WERI-Rb-1 (cell line): ENCODE data around the gene BMP6.

Experiments
- DNase-seq: peaks from one replicate; pipeline ENCODE4 v3.0.0-alpha.2; 2020
- H3K27ac ChIP-seq: fragments of 250-450 bp; sonication (Bioruptor Pico); 2 replicates; pipeline ENCODE4 v1.5.1; 2020; ENCODE audit warnings: mild to moderate bottlenecking, moderate library complexity
- H3K27me3 ChIP-seq: fragments of 250-450 bp; sonication (Bioruptor Pico); 2 replicates; pipeline ENCODE4 v1.5.1; 2021; ENCODE audit warnings: mild to moderate bottlenecking, low read depth, moderate library complexity; ENCODE audit not compliant: insufficient read depth, severe bottlenecking
- H3K36me3 ChIP-seq: fragments of 250-450 bp; sonication (Bioruptor Pico); 2 replicates; pipeline ENCODE4 v1.5.1; 2020; ENCODE audit warnings: mild to moderate bottlenecking, moderate library complexity
- H3K4me3 ChIP-seq: 2 replicates; pipeline ENCODE4 v1.5.1; 2011; ENCODE audit warnings: low read depth, mild to moderate bottlenecking, control low read depth, low read length
- H3K9me3 ChIP-seq: fragments of 250-450 bp; sonication (Bioruptor Pico); 2 replicates; pipeline ENCODE4 v1.5.1; 2021; ENCODE audit warnings: mild to moderate bottlenecking, moderate library complexity; ENCODE audit not compliant: severe bottlenecking
- TF ChIP-seq, protein P1 (sequence below): IDR thresholded peaks from 2 replicates; pipeline ENCODE4 v1.5.1; 2011; ENCODE audit warnings: low read depth, mild to moderate bottlenecking, control low read depth, inconsistent platforms, low read length

BMP6 gene

DNA sequence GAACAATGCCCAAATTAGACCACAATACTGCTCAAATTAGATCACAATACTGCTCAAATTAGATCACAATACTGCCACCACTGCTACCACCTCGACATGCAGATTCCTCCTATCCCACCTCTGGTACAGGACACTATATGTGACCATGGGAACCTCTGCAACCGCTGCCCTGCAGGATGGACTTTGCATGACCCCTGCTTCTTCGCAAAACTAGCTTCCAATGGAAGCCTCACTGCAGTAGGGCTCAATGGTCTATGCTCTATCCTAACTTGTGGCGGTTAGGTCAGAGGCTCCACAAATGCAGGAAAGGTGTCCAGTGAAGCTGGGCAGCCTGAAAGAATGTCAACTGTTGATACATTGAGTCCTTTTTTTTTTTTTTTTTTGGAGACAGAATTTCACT lies 192.5 kb downstream of the BMP6 start:
- no peaks in the 10 kb centered on the region for H3K9me3 ChIP-seq
- H3K27ac ChIP-seq: no peak overlapping the region
- DNase-seq: no peak
- H3K27me3 ChIP-seq: no peaks in the 10 kb centered on the region
- H3K4me3 ChIP-seq: no peak overlapping the region
- TF ChIP-seq, protein P1, sequence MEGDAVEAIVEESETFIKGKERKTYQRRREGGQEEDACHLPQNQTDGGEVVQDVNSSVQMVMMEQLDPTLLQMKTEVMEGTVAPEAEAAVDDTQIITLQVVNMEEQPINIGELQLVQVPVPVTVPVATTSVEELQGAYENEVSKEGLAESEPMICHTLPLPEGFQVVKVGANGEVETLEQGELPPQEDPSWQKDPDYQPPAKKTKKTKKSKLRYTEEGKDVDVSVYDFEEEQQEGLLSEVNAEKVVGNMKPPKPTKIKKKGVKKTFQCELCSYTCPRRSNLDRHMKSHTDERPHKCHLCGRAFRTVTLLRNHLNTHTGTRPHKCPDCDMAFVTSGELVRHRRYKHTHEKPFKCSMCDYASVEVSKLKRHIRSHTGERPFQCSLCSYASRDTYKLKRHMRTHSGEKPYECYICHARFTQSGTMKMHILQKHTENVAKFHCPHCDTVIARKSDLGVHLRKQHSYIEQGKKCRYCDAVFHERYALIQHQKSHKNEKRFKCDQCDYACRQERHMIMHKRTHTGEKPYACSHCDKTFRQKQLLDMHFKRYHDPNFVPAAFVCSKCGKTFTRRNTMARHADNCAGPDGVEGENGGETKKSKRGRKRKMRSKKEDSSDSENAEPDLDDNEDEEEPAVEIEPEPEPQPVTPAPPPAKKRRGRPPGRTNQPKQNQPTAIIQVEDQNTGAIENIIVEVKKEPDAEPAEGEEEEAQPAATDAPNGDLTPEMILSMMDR: no peak
- no peaks in the 10 kb centered on the region for H3K36me3 ChIP-seq

DNA sequence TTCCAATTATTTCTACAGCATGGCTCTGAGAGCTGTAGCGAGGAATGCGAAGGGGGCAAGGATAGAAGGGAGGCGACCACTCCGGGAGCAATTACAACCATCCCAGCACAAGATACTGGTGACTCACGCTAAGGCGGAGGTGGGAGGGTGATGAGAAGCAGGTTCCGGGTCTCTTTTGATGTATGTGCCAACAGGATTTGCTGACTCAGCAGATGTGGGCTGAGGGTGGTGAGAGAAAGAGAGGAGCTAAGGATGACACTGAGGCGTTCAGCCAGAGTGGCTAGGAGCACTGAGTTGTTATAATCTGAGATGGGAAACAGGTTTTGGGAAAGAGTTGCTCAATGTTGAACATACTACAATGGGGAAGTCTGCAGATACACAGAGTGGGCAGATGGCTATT lies 194.0 kb downstream of the BMP6 start:
- Histone ChIP-seq H3K36me3 (no peaks in the 10 kb centered on the region), H3K27ac (no peak overlapping the region), H3K27me3 (no peaks in the 10 kb centered on the region), H3K9me3 (peaks cover 4% of the 10 kb centered on the region), H3K4me3 (no peak overlapping the region)
- DNase-seq: no peak
- TF ChIP-seq, protein P1: no peak

DNA sequence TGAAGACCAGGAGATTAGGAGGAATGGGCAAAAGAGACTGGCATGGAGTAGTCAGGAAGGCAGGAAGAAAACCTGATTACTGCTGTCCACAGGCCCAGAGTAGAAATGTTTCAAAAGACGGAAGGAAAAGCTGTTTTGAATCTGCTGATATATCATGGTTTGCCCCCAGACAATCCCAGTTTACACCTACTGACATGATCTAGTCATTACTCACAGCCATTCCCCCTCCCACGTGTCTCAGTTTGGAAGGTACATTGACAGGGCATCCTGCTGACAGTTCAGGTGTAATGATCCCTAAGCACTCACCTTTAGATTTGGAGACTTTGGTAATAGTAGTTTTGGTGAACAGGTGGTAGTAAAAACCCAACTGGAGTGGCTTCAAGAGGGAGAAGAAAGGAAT lies 194.5 kb downstream of the BMP6 start:
- H3K27ac ChIP-seq: no peak overlapping the region
- no peaks in the 10 kb centered on the region for H3K36me3 ChIP-seq
- DNase-seq: no peak
- H3K9me3 ChIP-seq: peaks cover 7% of the 10 kb centered on the region
- TF ChIP-seq, protein P1: no peak
- H3K27me3 ChIP-seq: no peaks in the 10 kb centered on the region
- no peak overlapping the region for H3K4me3 ChIP-seq

DNA sequence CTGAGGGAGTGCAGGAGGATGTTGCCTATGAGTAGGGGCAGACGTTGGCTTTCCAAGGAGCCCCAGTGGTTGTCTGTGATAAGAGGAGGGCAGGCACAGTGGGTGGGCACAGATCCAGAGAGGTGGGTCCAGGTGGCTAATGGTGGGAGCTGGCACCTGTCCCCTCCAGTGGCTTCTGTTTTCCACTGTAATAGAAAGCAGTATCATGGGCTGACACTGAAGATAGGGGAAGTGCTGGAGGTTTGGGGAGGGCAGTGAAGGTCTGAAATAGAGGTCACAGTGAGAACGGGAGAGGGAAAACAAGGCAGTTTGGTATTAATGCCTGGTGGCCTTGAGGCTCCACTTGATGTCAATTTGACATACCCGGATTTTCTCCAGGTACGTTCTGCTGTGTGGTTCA lies 195.1 kb downstream of the BMP6 start:
- Histone ChIP-seq H3K27ac (no peak overlapping the region), H3K4me3 (no peak overlapping the region), H3K36me3 (no peaks in the 10 kb centered on the region), H3K9me3 (peaks cover 13% of the 10 kb centered on the region), H3K27me3 (no peaks in the 10 kb centered on the region)
- TF ChIP-seq, protein P1: no peak
- no peak for DNase-seq

DNA sequence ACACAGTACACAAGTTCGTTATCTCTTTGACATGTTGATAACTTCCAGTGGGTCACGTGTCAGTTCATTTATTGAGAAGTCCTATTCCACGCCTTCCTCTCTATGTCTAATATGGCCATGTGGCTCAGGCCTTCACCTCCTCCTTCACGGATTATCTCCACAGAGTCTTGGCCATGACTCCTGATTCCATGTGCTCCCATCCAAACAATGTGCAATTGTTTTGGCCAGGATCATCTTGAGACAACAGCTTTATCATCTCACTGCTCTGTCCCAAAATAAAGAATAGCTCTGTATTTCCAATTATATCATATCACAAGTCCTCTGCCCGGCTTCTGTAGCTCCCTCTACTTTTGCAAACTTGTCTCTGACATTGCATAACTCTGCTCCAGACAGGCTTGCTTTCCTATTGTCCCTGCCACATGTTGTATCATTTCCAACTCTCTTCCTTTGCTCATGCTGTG lies 195.8 kb downstream of the BMP6 start:
- Histone ChIP-seq H3K27ac (no peak overlapping the region), H3K36me3 (no peaks in the 10 kb centered on the region), H3K4me3 (no peak overlapping the region), H3K27me3 (no peaks in the 10 kb centered on the region), H3K9me3 (peaks cover 14% of the 10 kb centered on the region)
- TF ChIP-seq, protein P1: no peak
- DNase-seq: no peak

DNA sequence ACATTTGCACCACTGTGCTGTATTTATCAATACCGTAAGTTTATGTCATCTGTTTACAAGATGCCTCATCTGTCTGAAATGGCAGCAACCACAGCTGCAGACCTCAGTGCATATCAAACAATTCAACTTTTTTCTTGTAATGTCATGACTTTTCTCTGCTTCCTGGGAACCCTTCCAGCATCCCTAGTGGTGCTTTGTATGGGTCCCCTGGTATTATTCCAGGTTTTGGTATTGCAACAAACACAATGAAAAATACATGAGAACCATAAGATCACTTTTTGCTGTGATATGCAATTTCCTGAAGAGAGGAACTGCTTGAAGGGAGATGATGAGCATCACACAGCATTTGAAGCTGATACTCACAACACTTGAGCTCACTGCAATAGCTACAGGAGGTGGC lies 196.7 kb downstream of the BMP6 start:
- no peak overlapping the region for H3K27ac ChIP-seq
- H3K27me3 ChIP-seq: no peaks in the 10 kb centered on the region
- H3K9me3 ChIP-seq: peaks cover 14% of the 10 kb centered on the region
- TF ChIP-seq, protein P1: no peak
- DNase-seq: no peak
- no peak overlapping the region for H3K4me3 ChIP-seq
- no peaks in the 10 kb centered on the region for H3K36me3 ChIP-seq
